GM18498 (cell line): ENCODE results near the gene MAEA.
"Not testable (repeated sequence)": the region's sequence is repeated elsewhere in the genome, so short reads cannot be mapped to it uniquely, and the experiment has no call there.

Source experiments
- ATAC-seq: cut with Tn5 transposase; IDR thresholded peaks from one replicate; pipeline ENCODE4 v1.9.1; 2021; ENCODE audit warnings: mild to moderate bottlenecking, moderate library complexity; ENCODE audit not compliant: unreplicated experiment

MAEA gene

GRCh38 chr4:1318488-1319213 lies 29.0 kb downstream of the MAEA start:
- ATAC-seq: no peak

- no peak for ATAC-seq
Measured at GRCh38 chr4:1321486-1321885, 31.8 kb downstream of the MAEA start.

- ATAC-seq: no peak
Measured at GRCh38 chr4:1321946-1322650, 32.4 kb downstream of the MAEA start.

- no peak for ATAC-seq
Measured at GRCh38 chr4:1323280-1323634, 33.6 kb downstream of the MAEA start.

- no peak for ATAC-seq
Measured at GRCh38 chr4:1323635-1324442, 34.1 kb downstream of the MAEA start.

GRCh38 chr4:1324443-1325175 lies 34.9 kb downstream of the MAEA start:
- not testable (repeated sequence) for ATAC-seq

- no peak for ATAC-seq
Measured at GRCh38 chr4:1325176-1325480, 35.4 kb downstream of the MAEA start.

GRCh38 chr4:1325681-1326635 lies 36.3 kb downstream of the MAEA start:
- ATAC-seq: no peak

- no peak for ATAC-seq
Measured at GRCh38 chr4:1326751-1327525, 37.2 kb downstream of the MAEA start.

GRCh38 chr4:1327526-1328266 lies 38.0 kb downstream of the MAEA start:
- no peak for ATAC-seq

- ATAC-seq: no peak
Measured at GRCh38 chr4:1328267-1329155, 38.8 kb downstream of the MAEA start.

GRCh38 chr4:1329408-1330371 lies 40.0 kb downstream of the MAEA start:
- no peak for ATAC-seq

- no peak for ATAC-seq
Measured at GRCh38 chr4:1330761-1331590, 41.3 kb downstream of the MAEA start.

GRCh38 chr4:1331591-1332353 lies 42.1 kb downstream of the MAEA start:
- no peak for ATAC-seq

GRCh38 chr4:1332686-1333085 lies 43.0 kb downstream of the MAEA start:
- no peak for ATAC-seq
